CD4-positive, alpha-beta T cell (primary cell): ENCODE data around the gene TPSAB1. TPM values are rescaled to one million over a fixed set of nuclear protein-coding genes. Genes with fewer than 3 reads are reported as not detected.

Source experiments
- ATAC-seq: fragments of 200-7000 bp; cut with Tn5 transposase; one replicate; pipeline ENCODE4 v1.10.0; 2022; ENCODE audit warnings: mild to moderate bottlenecking; ENCODE audit not compliant: poor library complexity
- CTCF ChIA-PET: fragments of 350-600 bp; sonication (Branson Sonifier 250); formaldehyde crosslinking; loops from one replicate; lab custom pipeline; 2021; ENCODE audit warnings: antibody characterized with exemption, inconsistent platforms; lab: Charles Lee
- POLR2A ChIA-PET: fragments of 350-600 bp; sonication (Branson Sonifier 250); formaldehyde crosslinking; loops from one replicate; lab custom pipeline; 2021; ENCODE audit warnings: antibody characterized with exemption, inconsistent platforms; lab: Charles Lee
- DNase-seq, 14 experiments: peaks; one replicate each; pipeline ENCODE4 v3.0.0-alpha.2; 2013 to 2020; ENCODE audit warnings: mixed read lengths in 2 of 14
- H3K27ac ChIP-seq, 2 donors: one replicate each; pipeline versions ENCODE4 v1.5.1 to v1.7.0; 2013; ENCODE audit warnings: low read length in 2 of 2, low read depth in 1 of 2, mild to moderate bottlenecking in 1 of 2
- H3K27me3 ChIP-seq, 2 experiments: 1 replicate in 1 of 2; 2 replicates in 1 of 2; pipeline versions ENCODE4 v1.6.1 to v1.7.0; 2013; ENCODE audit warnings: low read length in 2 of 2, control low read depth in 1 of 2, mild to moderate bottlenecking in 1 of 2, moderate library complexity in 1 of 2; ENCODE audit not compliant: insufficient read depth in 2 of 2, control insufficient read depth in 1 of 2
- H3K36me3 ChIP-seq: one replicate; pipeline ENCODE4 v1.6.1; 2013; ENCODE audit warnings: low read length, control low read depth; ENCODE audit not compliant: insufficient read depth
- H3K4me1 ChIP-seq: one replicate; pipeline ENCODE4 v1.6.1; 2013; ENCODE audit warnings: low read length, control low read depth; ENCODE audit not compliant: insufficient read depth
- H3K4me3 ChIP-seq: one replicate; pipeline ENCODE4 v1.5.1; 2013; ENCODE audit warnings: mild to moderate bottlenecking, low read length, moderate library complexity
- H3K9me3 ChIP-seq, 2 experiments: 1 replicate in 1 of 2; 2 replicates in 1 of 2; pipeline versions ENCODE4 v1.6.1 to v1.7.0; 2013; ENCODE audit warnings: low read length in 2 of 2, mild to moderate bottlenecking in 2 of 2, control low read depth in 1 of 2, moderate library complexity in 1 of 2; ENCODE audit not compliant: control insufficient read depth in 1 of 2, insufficient read depth in 1 of 2
- H3K27ac Mint-ChIP-seq: one replicate; pipeline ENCODE4 v1.8.0; 2020; ENCODE audit warnings: mixed read lengths
- H3K27me3 Mint-ChIP-seq: one replicate; pipeline ENCODE4 v1.8.0; 2021; ENCODE audit warnings: mixed read lengths
- H3K36me3 Mint-ChIP-seq: one replicate; pipeline ENCODE4 v1.8.0; 2021; ENCODE audit warnings: low read depth, mixed read lengths
- H3K4me1 Mint-ChIP-seq: one replicate; pipeline ENCODE4 v1.8.0; 2021; ENCODE audit warnings: low read depth, mixed read lengths
- H3K4me3 Mint-ChIP-seq: one replicate; pipeline ENCODE4 v1.8.0; 2020; ENCODE audit warnings: mild to moderate bottlenecking, mixed read lengths
- H3K9me3 Mint-ChIP-seq: one replicate; pipeline ENCODE4 v1.8.0; 2020; ENCODE audit warnings: mixed read lengths
- intact Hi-C, 2 experiments: fragments of 100-400 bp; cut with DNase I in 1 of 2; cut with micrococcal nuclease in 1 of 2; formaldehyde crosslinking; loops; one replicate each; pipeline versions ENCODE4 v1.15.1 to v1.9.0; 2023 to 2025; cut with DNase I, micrococcal nuclease
- total RNA-seq, 174 experiments: library from RNA in 2 of 174; stranded (reverse) in 2 of 174; gene quantifications; one replicate each; pipeline ENCODE4 v1.2.3 and lab custom pipeline; 2021 to 2026
- TF ChIP-seq, protein P1 (sequence below): fragments of 200-600 bp; IDR thresholded peaks from one replicate; pipeline ENCODE4 v1.8.0; 2022; ENCODE audit warnings: antibody characterized with exemption, mild to moderate bottlenecking

Gene TPSAB1
- total RNA-seq, 2 experiments from 2014 or later, result 0.22 TPM; not detected in 1

DNA sequence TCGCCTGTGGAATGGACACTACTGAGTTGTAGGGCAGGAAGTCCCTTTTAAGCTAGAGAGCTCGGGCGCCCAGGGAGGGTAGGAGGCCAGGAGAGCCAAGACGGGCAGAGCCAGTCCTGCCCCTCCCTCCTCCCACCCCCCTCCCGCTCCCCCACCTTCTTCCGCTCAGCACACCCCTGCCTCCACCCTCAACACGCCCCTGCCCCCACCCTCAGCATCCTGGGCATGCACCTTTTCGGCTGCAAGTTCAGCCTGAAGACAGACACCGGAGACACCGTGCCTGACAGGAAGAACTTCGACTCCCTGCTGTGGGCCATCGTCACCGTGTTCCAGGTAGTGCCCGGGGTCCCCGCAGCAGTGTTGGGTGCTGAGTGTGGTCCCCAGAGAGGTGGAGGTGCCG is 33.7 kb upstream of the TPSAB1 start:
- ATAC-seq (peak; percentile 64), DNase-seq (peak in 10 of 14 experiments; percentile 8 to 63 (median 36))
- Mint-ChIP-seq H3K4me3 (peak overlapping the region; percentile 54), H3K27me3 (no peaks in the 10 kb centered on the region), H3K36me3 (no peaks in the 10 kb centered on the region), H3K27ac (no peak overlapping the region), H3K9me3 (no peaks in the 10 kb centered on the region), H3K4me1 (peaks cover 5% of the 10 kb centered on the region)
- peaks cover 16% of the 10 kb centered on the region for H3K4me1 ChIP-seq
- intact Hi-C loops, result no loop called here
- no peaks in the 10 kb centered on the region for H3K36me3 ChIP-seq
- CTCF ChIA-PET, result no interaction called here
- no peak overlapping the region for H3K27ac ChIP-seq
- no peaks in the 10 kb centered on the region for H3K27me3 ChIP-seq
- TF ChIP-seq, protein P1, sequence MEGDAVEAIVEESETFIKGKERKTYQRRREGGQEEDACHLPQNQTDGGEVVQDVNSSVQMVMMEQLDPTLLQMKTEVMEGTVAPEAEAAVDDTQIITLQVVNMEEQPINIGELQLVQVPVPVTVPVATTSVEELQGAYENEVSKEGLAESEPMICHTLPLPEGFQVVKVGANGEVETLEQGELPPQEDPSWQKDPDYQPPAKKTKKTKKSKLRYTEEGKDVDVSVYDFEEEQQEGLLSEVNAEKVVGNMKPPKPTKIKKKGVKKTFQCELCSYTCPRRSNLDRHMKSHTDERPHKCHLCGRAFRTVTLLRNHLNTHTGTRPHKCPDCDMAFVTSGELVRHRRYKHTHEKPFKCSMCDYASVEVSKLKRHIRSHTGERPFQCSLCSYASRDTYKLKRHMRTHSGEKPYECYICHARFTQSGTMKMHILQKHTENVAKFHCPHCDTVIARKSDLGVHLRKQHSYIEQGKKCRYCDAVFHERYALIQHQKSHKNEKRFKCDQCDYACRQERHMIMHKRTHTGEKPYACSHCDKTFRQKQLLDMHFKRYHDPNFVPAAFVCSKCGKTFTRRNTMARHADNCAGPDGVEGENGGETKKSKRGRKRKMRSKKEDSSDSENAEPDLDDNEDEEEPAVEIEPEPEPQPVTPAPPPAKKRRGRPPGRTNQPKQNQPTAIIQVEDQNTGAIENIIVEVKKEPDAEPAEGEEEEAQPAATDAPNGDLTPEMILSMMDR, result no peak
- POLR2A ChIA-PET, result no interaction called here
- H3K9me3 ChIP-seq, result peaks cover 0 to 14% of the 10 kb centered on the region in 2 experiments
- peak overlapping the region; percentile 28 for H3K4me3 ChIP-seq

GRCh38 chr16:1208239-1208830 is 32.2 kb upstream of the TPSAB1 start:
- Mint-ChIP-seq H3K27me3 (no peaks in the 10 kb centered on the region), H3K4me3 (peak overlapping the region; percentile 86), H3K4me1 (peaks cover 5% of the 10 kb centered on the region), H3K27ac (no peak overlapping the region), H3K36me3 (no peaks in the 10 kb centered on the region), H3K9me3 (no peaks in the 10 kb centered on the region)
- H3K27me3 ChIP-seq, result no peaks in the 10 kb centered on the region
- peak overlapping the region; percentile 16 for H3K4me3 ChIP-seq
- TF ChIP-seq, protein P1, result no peak
- intact Hi-C loops, result no loop called here
- ATAC-seq (peak; percentile 68), DNase-seq (peak in 5 of 14 experiments; percentile 15 to 42 (median 26))
- H3K27ac ChIP-seq, result no peak overlapping the region
- CTCF ChIA-PET, result no interaction called here
- H3K36me3 ChIP-seq, result no peaks in the 10 kb centered on the region
- H3K9me3 ChIP-seq, result peaks cover 0 to 8% of the 10 kb centered on the region in 2 experiments
- peaks cover 16% of the 10 kb centered on the region for H3K4me1 ChIP-seq
- POLR2A ChIA-PET, result no interaction called here

DNA sequence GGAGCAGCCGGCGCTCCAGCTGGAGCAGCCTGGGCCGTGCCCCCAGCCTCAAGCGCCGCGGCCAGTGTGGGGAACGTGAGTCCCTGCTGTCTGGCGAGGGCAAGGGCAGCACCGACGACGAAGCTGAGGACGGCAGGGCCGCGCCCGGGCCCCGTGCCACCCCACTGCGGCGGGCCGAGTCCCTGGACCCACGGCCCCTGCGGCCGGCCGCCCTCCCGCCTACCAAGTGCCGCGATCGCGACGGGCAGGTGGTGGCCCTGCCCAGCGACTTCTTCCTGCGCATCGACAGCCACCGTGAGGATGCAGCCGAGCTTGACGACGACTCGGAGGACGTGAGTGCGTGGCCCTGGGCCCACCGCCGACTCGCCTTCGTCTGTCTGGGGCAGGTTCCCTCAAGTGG is 31.4 kb upstream of the TPSAB1 start:
- no peak overlapping the region for H3K4me3 ChIP-seq
- Mint-ChIP-seq H3K4me1 (peaks cover 5% of the 10 kb centered on the region), H3K36me3 (no peaks in the 10 kb centered on the region), H3K4me3 (no peak overlapping the region), H3K27me3 (no peaks in the 10 kb centered on the region), H3K27ac (no peak overlapping the region), H3K9me3 (no peaks in the 10 kb centered on the region)
- peaks cover 16% of the 10 kb centered on the region for H3K4me1 ChIP-seq
- H3K9me3 ChIP-seq, result peaks cover 0 to 8% of the 10 kb centered on the region in 2 experiments
- no peak for DNase-seq
- intact Hi-C loops, result no loop called here
- TF ChIP-seq, protein P1, result no peak
- ChIA-PET CTCF (no interaction called here), POLR2A (no interaction called here)
- no peak for ATAC-seq
- no peaks in the 10 kb centered on the region for H3K36me3 ChIP-seq
- H3K27ac ChIP-seq, result no peak overlapping the region
- H3K27me3 ChIP-seq, result no peaks in the 10 kb centered on the region
